HG02885 (cell line): Measurements from ENCODE around the gene AP3S1.
"Not testable (repeated sequence)": the region's sequence is repeated elsewhere in the genome, so short reads cannot be mapped to it uniquely, and the experiment has no call there.

Experiments used
- ATAC-seq: cut with Tn5 transposase; IDR thresholded peaks from one replicate; pipeline ENCODE4 v1.9.1; 2021; ENCODE audit warnings: mild to moderate bottlenecking; ENCODE audit not compliant: unreplicated experiment, poor library complexity

The AP3S1 gene

DNA sequence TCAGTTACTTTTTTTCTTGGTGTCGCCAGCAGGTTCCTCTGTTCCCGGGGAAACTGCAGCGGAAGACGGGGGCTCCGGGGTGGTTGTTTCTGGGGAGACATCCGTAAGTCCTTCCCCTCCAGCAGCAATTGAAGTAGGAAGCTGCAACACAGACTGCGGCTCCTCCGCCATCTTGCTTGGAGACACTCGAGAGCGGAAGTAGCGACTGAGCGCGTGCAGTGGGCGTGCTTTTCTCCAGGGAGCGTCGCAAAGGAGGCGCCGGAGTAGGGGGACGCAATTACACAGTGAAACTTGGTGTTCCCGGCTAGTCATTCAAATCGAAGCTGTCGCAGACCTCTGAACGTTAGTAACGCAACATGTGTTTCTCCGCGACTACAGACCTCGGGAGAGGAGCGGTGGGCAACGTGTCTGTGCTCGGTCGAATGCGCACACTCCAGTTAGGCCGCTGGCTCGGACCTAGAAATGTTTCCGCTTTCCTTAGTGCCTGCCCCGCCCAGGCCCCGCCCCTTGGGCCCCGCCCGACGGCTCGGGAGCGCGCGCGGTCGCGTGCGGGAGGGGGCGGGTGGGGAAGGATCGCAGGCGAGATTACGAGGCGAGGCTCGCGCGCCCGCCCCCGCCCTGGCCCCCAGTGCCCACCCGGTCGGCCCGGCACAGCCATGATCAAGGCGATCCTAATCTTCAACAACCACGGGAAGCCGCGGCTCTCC, at the start of gene AP3S1, which contains the start of gene ATG12:
AP3S1 (plus strand) TSS at position 554 of the 707 bp plus-strand sequence; CDS start at position 657, 103 bp downstream.
ATG12 (minus strand) TSS at position 184 of the 707 bp plus-strand sequence; CDS start at position 171, 13 bp downstream.
- peak; percentile 79 for ATAC-seq

DNA sequence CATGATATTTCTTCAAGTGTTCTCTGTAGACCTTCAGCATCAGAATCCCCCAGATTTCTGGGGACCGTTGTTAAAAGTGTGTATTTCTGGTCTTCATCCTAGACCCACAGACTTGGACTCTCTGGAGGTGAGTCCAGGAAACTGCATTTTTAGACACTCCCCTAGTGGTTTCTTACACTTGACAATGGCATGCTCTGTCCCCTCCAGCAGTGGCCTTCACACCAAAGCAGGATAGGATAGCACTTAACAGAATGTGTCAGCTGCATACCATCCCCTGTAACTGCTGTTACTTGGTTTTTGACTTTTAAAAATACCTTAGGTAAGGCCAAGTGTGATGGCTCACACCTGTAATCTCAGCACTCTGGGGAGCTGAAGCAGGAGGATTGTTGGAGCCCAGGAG, 46.0 kb upstream of the AP3S1 start:
- ATAC-seq: no peak

DNA sequence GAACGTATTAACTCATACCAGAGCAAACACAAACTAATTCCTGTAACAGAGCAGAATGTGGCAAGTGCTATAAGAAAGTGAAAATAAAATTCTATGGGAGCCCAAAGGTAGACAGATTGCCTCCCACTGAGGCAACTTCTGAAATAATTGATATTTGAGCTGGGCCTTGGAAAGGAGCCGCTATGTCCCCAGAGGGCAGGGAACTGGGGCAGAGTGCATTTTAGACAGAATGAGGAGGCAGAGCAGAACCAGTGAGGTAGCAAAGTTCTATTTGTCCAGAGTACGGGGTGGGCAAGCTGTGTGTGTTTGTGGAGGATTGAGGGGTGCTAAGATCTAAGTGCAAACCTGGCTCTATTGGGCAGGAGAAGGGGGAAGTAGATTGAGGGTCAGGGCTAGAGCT, 45.1 kb upstream of the AP3S1 start:
- ATAC-seq: no peak

DNA sequence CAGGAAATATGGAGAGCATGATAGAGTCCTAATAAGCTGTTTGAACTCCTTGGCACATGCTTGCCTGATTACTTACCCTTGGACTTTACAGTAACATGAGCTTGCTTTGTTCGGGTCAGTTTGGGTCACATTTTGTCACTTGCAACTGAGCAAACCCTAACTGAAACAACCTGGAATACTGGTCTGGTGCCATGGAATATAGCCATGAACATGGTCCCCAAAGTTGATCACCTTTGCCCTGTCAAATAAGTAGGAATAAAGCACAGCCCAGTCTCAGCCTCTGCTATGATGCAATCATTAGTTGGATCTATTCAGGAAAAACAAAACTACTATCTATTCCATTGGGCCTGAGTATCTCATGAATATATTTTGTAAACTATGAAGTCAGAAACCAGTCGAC, 43.5 kb upstream of the AP3S1 start:
- no peak for ATAC-seq

DNA sequence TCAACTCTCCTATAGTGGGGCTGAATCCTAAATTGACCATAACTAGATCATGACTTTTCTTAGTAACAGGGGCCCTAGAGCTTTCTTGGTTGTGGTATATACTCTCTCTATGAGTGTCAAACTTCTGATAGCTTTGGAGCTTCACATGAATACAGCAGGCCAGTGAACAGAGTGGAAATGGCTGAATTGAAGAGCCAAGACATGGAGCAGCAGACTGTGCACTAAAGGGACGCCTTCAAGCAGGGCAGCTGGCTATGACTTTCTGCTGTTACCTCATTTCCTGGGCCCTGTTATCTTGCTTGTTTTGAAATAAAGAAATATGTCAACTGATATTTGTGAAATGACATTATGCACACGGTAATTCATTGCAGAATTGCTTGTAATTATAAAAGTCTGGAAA, 41.6 kb upstream of the AP3S1 start:
- no peak for ATAC-seq

DNA sequence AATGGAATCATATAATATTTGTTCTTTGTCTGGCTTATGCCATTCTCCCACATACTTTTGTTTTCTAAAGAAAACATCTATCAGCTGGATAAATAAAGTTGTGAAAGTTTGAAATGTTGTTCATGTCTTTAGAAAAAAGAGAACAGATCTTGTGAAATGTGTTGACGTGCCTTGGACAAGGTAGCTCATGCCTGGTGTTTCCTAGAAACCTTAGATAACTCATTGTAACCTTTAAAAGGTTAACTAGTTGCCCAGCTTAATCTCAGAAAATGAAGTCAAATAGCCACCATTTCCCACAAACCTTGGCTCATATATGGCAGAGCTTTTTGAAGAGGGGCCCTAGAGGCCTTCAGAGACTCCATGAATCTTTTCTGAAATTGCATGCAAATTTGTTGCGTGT, 40.6 kb upstream of the AP3S1 start:
- ATAC-seq: no peak

DNA sequence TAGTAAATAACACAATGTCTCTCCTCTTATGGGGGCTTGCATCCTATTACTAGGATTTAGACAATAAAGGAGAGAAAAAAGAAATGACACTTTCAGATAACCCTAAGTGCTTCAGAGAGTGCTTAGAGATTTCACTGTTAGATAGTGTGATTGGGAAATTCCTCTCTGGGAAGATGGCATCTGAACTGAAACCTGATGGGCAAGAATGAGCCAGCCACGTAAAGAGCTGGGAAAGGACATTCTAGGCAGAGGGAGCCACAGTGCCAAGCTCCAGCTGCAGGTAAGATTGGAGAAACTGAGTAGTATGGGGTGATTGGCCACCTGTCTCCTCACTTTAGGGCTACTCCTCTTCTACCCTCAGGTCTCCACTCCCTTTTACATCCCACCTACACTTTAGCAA, 39.8 kb upstream of the AP3S1 start:
- no peak for ATAC-seq

DNA sequence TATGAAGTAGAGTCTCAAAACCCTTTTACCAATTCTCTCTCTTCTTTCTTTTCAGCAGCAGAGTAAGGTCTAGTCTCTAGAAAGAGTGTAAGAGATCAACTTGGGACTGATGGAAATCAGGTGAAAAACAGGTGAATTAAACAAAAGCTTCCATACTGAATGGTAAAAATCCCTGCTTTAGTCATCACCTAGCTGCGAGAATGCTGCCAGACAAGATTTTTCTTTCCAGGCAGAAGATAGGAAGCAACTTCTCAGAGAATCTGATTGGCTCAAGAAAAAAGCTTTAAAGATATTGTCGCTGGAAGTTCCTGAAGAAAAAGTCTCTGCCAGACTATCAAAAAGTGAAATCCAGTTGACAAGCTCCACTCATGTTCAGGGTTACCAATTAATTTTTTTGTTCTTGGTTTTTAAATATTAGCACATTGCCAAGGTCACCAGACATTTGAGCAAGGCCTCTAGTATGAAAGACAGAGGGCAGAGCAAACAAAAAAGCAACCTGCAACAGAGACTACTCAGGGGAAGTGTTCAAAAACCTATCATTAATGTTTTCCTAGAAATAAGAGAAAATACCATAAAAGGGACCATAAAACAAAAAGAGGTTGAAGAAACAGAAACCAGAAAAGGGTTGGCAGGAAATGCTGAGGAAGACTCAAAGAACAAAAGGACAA, 34.6 kb upstream of the AP3S1 start:
- no peak for ATAC-seq

DNA sequence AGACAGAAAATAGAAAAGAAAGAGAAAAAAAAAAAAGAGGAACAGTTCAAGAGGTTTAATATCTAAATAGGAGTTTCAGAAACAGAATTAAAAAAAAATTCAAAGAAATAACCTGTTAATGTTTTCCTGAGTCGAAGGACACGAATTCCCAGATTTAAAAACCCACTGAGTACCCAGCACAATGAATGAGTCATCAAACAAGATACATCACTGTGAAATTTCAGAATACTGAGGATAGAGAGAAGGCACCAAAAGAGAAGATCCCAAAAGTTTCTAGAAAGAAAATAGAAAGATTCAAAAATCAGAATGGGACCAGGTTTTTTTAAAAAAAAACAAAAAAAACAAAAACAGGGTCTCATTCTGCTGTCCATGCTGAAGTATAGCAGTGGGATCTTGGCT, 34.1 kb upstream of the AP3S1 start:
- no peak for ATAC-seq

DNA sequence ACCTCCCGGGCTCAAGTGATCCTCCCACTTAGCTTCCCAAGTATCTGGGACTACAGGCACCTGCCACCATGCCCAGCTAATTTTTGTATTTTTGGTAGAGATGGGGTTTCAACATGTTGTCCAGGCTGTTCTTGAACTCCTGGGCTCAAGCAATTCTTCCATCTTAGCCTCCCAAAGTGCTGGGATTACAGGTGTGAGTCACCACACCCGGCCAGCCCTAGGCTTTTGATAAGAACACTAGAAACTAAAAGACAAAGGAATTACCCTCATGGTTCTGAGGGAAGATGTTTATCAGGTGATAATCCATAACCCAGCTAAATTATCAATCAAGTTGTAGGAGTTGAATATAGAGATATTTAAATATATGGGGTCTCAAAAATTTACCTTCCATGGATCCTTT, 33.7 kb upstream of the AP3S1 start:
- not testable (repeated sequence) for ATAC-seq

DNA sequence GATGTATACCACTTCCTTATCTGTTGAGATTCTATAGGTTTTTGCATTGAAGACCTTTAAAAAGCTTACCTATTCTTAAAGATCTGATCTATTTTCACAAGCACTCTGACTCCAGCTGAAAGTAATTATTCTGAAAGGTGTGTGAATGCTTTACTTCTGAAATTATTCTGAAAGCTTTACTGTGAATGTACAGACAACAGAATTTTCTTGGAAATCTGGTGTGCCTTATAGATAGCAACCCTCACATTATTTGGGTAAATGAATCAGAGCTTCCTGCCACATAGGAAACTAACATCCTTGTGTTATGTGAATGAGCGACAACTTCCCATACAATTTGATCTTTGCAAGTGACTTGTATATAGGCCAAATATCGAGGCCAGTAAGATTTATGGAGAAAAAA, 31.8 kb upstream of the AP3S1 start:
- ATAC-seq: no peak

DNA sequence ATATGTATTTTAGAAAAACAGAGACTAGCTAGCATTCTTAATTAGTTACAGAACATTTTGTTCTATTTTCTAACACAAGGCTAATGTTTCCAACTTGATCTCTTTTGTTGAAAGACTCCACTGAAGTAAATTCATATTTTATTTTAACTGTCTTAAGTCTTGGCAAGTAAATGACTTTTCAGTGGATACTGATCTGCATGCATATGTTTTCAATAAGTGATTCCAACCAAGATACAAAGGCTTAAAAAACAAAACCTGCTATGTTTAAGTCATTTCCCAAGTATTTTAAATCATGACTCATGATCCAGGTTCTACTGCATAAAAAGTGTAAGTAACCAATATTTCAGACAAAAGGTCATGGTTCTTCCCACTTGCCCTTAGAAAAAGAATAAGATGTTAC, 31.0 kb upstream of the AP3S1 start:
- no peak for ATAC-seq

DNA sequence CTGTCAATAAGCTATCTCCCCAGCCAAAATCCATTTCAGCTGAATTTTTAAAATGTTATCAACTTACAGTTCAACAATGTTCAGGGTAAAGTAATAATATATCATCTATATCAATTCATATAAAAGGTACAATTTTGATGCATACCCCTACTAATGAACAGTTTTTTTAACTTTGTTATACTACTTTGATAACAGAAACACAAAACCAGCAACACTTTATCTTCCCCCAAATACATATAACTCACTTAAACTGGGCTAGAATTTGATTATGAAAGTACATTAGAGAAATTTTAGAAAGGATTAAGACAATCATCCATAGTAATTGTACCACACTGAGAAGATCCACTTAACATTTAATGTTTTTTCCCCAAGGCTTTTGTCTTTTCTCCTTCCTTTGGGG, 30.3 kb upstream of the AP3S1 start:
- ATAC-seq: no peak

DNA sequence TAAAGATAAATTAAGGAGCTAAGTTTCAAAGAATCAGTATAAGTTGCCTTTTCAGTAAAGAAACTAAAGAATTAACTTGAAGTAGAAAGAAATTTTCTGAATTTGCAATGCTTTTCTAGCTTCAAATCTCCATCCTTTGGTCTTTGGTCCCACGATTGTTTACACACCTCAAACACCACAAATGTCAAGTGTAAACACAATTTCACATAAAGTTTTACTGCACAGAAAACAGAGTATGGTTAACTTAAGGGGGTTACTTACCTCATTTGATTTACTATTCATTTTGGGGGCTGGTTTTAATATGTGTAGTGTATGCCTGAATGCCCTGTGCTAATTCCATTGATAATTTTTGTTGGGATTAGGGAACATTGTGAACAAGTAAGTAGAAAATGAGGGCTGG, 29.4 kb upstream of the AP3S1 start:
- no peak for ATAC-seq

DNA sequence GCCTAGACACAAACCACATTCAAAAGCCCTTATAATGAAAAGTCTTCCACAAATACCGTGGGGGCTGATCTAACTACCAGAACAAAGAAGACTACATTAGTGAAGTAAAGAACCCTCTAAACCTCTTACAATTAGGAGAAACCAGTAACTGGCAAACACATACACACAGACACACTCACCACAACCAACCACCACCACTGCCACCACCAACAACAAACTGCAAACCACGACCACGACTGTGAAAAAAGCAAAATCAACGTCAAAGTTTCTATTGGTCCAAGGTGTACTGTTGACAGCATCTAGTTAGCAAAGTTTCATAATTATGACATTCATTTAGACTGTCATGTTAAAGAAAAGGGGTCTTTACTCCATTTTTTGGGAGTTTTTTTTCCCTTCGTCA, 28.0 kb upstream of the AP3S1 start:
- no peak for ATAC-seq

DNA sequence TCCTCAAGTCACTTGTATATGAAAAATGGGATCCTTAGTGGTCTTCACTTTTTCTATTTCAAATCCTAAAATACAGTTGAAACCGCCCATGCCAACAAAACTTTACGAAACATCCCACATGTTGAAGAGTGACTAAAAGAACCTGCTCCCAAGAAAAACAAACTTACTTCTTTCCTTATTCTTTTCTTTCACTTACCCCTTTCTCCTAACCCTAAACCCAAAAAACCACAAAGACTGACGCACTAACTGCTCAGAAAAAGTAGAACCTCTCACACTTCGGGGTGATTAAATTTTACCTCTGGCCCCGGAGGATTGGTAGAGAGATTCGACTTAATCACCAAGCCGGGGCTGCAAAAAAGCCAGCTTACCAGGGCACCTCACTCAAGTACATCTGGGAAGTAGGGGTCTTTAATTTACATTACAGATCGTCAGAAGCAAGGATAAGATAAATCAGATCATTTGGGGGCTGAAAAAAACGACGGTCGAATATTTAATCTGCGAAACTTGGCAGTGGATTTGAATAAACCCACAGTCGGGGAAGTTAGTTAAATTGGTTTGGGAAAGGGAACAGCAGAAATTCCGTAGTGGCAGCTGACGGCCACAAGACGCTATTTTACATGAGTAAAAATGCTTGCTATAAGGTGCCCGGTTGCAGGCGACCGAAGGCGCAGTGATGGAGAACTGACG, 26.6 kb upstream of the AP3S1 start:
- ATAC-seq: no peak

DNA sequence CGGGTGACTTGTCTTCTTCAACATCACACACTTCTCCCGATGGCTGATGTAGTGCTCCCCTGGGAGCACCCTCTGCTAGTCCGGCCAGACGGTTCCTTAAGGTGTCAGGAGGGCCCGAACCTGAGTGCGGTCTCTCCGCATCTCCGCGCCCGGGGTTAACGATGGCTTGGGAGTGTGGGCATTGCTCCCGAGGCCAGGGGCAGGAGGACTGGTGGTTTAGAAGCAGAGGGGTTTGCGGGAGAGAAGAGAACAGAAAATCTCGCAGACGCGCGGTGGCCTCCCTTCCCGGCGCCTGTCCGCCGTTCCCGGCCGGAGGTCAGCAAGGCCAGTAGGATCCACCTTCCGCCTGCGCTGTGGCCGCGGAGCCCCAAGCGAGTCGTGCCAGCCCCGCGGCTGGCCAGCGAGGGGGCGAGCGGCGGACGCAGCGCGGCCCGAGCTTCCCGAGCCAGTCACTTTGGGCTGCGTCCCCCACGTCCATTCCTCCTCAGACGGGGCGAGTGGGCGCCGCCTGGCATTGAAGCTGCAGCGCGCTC, 26.0 kb upstream of the AP3S1 start:
- ATAC-seq: peak; percentile 13

DNA sequence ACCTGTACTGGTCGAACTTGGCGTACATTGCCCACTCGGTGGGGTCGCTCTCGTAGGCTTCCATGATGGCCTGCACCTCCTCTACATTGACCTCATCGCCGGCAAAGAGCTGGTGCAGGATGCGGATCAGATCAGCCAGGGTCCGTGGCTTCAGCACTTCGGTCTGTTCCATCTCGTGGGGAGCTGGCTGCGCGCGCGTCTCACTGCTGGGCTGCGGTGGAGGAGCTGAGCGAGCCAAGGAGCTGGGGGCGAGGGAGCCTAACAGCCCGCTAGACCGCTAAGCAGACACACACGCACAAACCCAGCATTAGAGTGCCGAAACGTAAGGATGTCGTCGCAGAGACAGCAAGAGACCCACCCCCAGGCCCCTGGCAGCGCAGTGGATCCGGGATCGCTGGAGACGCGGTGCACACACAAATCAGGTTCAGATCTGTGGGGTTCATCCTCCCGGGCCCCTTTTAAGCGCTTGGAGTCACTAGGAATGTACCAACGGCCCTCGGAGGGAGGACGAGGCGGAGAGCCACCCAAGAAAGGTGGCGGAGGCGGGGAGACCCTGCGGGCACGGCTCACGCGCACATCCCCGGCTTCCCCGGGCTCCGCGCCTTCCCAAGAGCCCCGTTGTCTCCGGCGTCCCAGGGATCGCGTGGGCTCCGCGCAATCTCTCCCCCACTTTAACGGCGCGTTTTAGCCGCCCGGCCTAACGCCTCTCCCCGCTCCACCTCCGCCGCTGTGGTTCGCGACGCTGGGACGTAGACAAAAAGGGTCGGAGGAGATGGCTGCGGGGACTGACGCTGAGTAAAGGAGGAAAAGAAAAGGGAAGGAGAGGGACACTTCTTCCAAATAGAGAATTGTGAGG, 25.3 kb upstream of the AP3S1 start, which contains the start of gene CDO1:
CDO1 (minus strand) TSS at position 434 of the 856 bp plus-strand sequence; CDS start at position 172, 262 bp downstream.
- peak; percentile 57 for ATAC-seq

DNA sequence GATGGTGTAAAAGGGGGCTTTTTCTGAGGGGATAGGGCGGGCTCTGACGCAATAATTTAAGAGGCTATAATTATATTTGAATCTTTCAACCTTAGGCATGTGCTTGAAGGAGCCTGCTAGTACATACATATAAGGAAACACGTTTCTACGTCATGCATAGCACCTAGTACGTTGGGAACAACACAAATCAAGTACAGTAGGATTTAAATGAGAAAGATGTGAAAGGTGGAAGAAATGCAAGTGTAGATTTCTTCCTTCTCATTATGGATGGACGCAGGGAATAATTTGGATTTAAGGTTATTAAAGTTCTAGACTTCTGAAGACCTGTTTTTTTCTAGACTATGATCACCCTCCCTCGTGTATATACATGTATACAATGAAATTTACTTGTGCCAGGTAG, 24.3 kb upstream of the AP3S1 start:
- ATAC-seq: no peak

DNA sequence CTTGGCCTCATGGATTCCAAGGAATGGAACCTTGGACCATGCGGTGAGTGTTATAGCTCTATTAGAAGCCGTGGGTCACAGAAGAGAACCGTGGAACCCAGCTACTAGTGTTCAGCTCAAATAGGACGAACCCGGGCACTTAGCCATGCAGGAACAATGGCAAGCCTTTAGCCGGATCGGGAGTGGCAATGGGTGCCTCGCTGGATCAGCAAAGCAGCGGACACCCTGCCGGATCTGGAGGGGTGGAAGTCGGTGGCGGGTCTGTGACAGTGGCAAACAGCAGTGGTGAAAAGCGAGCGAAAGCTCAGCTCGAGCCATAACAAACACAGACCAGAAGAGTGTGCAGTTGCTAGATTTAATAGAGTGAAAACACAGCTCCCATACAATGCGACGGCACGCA, 22.9 kb upstream of the AP3S1 start:
- ATAC-seq: no peak
